Mucosa of descending colon (tissue), 3 donors: ENCODE data around the gene BUB1B. TPM values are rescaled to one million over a fixed set of nuclear protein-coding genes. Genes with fewer than 3 reads are reported as not detected.
"Not testable (repeated sequence)": the region's sequence is repeated elsewhere in the genome, so short reads cannot be mapped to it uniquely, and the experiment has no call there.

Source experiments
- ATAC-seq: fragments of 200-7000 bp; cut with Tn5 transposase; one replicate; pipeline ENCODE4 v1.9.1; 2020; ENCODE audit warnings: mild to moderate bottlenecking, moderate library complexity
- DNase-seq, 3 donors: peaks; one replicate each; pipeline ENCODE4 v3.0.0-alpha.2; 2020
- H3K36me3 ChIP-seq: fragments of 200-600 bp; one replicate; pipeline ENCODE4 v1.8.0; 2021; ENCODE audit warnings: low read depth, mild to moderate bottlenecking
- H3K4me1 ChIP-seq: fragments of 200-600 bp; one replicate; pipeline ENCODE4 v1.8.0; 2021; ENCODE audit warnings: low read depth, mild to moderate bottlenecking
- H3K4me3 ChIP-seq: fragments of 200-600 bp; one replicate; pipeline ENCODE4 v1.8.0; 2021; ENCODE audit warnings: mild to moderate bottlenecking
- H3K9me3 ChIP-seq: fragments of 200-600 bp; one replicate; pipeline ENCODE4 v1.8.0; 2021; ENCODE audit warnings: mild to moderate bottlenecking
- intact Hi-C, 2 donors: fragments of 100-400 bp; cut with DNase I in 1 of 2; cut with micrococcal nuclease in 1 of 2; formaldehyde crosslinking; loops; one replicate each; pipeline versions ENCODE4 v1.11.0 to v1.11.1; 2022; cut with DNase I, micrococcal nuclease
- total RNA-seq, 3 donors: library from RNA; stranded (reverse); fragmentation: NEBNext Ultra II Directional in 2 of 3; extraction: Animal tissue kit (Norgen Biotek cat#: 25700) in 2 of 3; gene quantifications; one replicate each; pipeline versions ENCODE4 v1.2.1 to v1.2.4, GENCODE V29; 2021 to 2023
- TF ChIP-seq, protein P1 (sequence below): fragments of 200-600 bp; IDR thresholded peaks from one replicate; pipeline ENCODE4 v1.8.0; 2022; ENCODE audit warnings: antibody characterized with exemption, mild to moderate bottlenecking
- donor health status: DM: no; HTN: no; CAD: no; lungs with moderate emphysema.
- donor health status: DM: no; HTN: no; CAD: no.
- donor health status: DM: no; HTN: yes; CAD: no.

BUB1B gene
- total RNA-seq, 3 donors from 2014 or later: 5.0 to 13.6 (median 5.1) TPM

DNA sequence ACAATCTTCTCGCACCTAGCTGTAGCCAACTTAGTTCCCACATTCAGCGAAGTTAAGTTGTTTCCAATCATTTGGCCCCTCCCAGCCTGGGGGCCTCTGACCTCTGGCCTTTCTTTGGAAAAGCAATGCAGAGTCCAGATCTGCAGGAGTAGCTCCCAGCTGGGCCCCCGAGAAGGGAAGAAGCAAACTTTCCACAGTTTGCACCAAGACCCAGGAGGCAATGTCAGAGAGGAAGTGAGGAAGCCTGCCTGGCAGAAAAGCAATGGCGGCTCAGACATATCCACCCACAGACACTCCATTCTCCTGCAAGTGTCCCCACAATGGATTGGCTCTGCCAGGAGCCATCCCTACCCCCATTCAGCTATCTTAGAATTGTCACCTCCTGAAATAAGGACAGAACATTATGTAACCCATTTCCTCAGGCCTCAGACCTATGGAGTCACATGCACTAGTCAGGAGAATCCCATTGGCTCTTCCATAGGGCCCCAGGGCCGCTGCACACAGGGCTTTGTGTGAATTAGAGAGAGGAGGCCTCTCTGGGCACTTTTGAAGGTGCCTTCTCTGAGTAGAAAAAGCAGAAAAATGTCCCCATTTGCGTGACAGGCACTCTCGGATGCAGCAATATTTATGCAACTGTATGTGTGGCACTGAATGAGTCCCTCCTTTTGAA is 3.0 kb upstream of the BUB1B start:
- Histone ChIP-seq H3K36me3 (no peaks in the 10 kb centered on the region), H3K4me1 (peaks cover 11% of the 10 kb centered on the region), H3K9me3 (no peaks in the 10 kb centered on the region), H3K4me3 (no peak overlapping the region)
- ATAC-seq: no peak
- DNase-seq: no peak
- intact Hi-C loops: no loop called here
- TF ChIP-seq, protein P1, sequence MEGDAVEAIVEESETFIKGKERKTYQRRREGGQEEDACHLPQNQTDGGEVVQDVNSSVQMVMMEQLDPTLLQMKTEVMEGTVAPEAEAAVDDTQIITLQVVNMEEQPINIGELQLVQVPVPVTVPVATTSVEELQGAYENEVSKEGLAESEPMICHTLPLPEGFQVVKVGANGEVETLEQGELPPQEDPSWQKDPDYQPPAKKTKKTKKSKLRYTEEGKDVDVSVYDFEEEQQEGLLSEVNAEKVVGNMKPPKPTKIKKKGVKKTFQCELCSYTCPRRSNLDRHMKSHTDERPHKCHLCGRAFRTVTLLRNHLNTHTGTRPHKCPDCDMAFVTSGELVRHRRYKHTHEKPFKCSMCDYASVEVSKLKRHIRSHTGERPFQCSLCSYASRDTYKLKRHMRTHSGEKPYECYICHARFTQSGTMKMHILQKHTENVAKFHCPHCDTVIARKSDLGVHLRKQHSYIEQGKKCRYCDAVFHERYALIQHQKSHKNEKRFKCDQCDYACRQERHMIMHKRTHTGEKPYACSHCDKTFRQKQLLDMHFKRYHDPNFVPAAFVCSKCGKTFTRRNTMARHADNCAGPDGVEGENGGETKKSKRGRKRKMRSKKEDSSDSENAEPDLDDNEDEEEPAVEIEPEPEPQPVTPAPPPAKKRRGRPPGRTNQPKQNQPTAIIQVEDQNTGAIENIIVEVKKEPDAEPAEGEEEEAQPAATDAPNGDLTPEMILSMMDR: no peak

DNA sequence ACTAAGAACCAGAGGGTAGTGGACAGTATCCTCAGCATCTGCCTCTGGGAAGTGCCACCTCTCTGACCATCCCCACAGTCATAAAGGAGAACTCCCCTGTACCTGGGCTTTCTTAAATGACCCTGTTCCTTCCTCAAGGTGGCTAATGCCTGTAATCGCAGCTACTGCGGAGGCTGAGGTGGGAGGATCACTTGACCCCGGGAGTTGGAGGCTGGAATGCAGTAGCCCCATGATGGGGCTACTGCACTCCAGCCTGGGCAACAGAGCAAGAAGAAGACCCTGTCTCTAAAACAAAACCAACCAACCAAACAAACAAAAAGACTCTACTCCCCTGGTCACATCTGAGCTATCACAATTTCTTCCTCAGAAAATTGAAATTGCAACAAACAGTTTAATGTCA is 848 bp upstream of the BUB1B start:
- Histone ChIP-seq H3K36me3 (no peaks in the 10 kb centered on the region), H3K4me1 (peaks cover 11% of the 10 kb centered on the region), H3K9me3 (no peaks in the 10 kb centered on the region), H3K4me3 (no peak overlapping the region)
- TF ChIP-seq, protein P1: no peak
- intact Hi-C loops: no loop called here
- ATAC-seq: no peak
- no peak for DNase-seq

DNA sequence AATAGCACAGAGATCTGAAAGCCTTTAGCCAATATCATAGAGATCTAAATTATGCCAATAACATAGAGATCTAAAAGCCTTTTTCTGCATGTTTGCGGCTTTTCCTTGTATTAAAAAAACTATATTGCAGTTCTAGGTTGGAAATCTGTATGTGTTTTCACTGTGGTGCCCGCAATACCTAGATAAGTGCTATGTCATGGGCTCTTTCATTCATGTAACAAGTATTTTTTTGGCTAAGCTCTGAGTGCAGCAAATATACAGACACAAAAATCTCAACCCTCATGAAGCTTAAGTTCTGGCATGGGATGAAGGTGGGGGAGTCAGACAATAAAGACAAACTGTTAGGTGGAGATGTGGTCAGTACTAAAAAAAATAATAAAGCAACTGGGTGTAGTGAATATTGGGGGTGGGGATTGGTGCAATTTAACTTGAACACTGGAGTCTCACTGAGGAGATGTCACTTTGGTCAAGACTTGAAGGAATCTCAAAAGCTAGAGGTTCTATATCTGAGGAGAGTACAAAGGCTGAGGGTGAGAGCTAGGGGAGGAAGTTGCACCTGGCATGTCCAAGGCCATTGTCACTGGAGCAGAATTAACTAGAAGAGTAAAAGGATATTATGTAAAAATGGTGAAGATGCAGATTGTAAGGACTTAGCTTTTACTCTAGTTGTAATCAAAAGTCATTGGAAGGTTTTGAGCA is 973 bp downstream of the BUB1B start:
- H3K36me3 ChIP-seq: no peaks in the 10 kb centered on the region
- DNase-seq (no peak), ATAC-seq (no peak)
- no peak overlapping the region for H3K4me3 ChIP-seq
- TF ChIP-seq, protein P1: no peak
- no peaks in the 10 kb centered on the region for H3K9me3 ChIP-seq
- H3K4me1 ChIP-seq: peaks cover 4% of the 10 kb centered on the region
- intact Hi-C loops: no loop called here

DNA sequence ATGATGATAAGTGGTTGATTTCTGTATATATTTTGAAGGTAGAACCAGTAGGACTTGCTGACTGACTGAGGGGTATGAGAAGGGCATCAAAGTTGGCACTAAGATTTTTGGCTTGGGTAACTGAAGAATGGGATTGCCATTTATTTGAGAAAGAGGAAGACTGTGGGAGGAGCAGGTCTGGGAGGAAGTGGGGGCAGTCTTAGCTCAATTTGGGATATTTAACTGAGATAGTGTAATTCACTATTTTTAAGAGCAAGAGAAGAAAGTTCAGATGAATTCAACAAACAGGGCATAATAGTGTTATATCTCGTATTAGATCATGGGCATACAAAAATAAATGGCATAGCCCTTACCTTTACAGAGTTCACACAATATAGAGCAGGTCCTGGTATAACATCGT is 1.7 kb downstream of the BUB1B start:
- ATAC-seq: no peak
- TF ChIP-seq, protein P1: no peak

DNA sequence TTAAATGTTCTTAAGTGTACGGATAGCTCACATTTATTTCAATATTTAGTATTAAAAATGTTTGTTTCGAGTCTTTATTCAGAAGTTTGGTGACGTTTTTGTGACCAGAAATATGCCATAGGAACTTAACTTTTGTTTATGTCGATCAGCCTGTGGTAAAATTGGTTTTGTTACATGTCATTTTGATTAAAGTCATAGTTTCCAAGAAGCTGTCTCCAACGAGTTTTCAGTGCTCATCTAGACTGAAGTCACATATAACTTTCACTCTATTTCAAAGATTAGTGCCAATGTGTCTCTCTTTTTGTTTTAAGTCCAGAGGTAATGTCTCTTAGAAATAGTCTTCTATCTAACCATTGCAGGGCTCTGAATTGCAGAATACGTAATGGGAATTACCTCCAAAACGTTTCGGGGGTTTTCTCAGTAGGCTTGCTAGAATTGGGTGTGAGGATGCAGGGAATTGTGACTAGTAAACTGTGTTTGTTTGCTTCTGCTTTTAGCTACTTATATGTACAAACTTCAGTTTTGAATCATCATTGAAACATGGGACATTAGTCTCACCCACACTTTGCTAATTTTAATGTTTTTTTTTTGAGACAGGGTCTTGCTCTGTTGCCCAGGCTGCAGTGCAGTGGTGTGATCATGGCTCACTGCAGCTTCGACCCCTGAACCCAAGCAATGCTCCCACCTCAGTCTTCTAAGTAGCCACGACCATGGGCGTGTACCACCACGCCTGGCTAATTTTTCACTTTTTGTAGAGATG is 3.0 kb downstream of the BUB1B start:
- ATAC-seq: no peak
- Histone ChIP-seq H3K36me3 (no peaks in the 10 kb centered on the region), H3K4me3 (no peak overlapping the region), H3K9me3 (no peaks in the 10 kb centered on the region), H3K4me1 (peaks cover 4% of the 10 kb centered on the region)
- TF ChIP-seq, protein P1: no peak
- intact Hi-C loops: no loop called here
- DNase-seq: no peak

More for the DNA sequence above, 1.7 kb downstream of the BUB1B start:
- intact Hi-C loops: no loop called here
- Histone ChIP-seq H3K36me3 (no peaks in the 10 kb centered on the region), H3K9me3 (no peaks in the 10 kb centered on the region), H3K4me3 (no peak overlapping the region), H3K4me1 (peaks cover 4% of the 10 kb centered on the region)
- DNase-seq: no peak

DNA sequence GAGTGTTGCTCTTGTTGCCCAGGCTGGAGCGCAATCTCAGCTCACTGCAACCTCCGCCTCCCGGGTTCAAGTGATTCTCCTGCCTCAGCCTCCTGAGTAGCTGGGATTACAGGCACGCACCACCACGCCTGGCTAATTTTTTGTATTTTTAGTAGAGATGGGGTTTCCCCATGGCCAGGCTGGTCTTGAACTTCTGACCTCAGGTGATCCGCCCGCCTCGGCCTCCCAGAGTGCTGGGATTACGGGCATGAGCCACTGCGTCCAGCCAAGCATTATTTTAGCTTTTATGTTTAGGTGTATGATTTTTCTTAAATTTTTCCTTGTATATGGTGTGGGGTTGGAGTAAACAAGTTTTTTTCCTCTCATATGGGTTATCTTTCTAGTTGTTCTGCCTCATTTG is 6.5 kb downstream of the BUB1B start:
- H3K9me3 ChIP-seq, H3K36me3 ChIP-seq, intact Hi-C loops, H3K4me1 ChIP-seq, DNase-seq, H3K4me3 ChIP-seq, ATAC-seq: not testable (repeated sequence)
